Calu3 (cell line): Measurements from ENCODE around the gene ST6GAL1. TPM values are rescaled to one million over a fixed set of nuclear protein-coding genes. Genes with fewer than 3 reads are reported as not detected.

Experiments used
- BruUV-seq: library from RNA; stranded (reverse); fragments of 400-500 nt; replicated peaks from 2 replicates; lab custom pipeline; 2021; lab: Mats Ljungman, UMichigan
- CTCF ChIA-PET: fragments of 300-600 bp; sonication (Branson Sonifier 250); formaldehyde crosslinking; loops from one replicate; lab custom pipeline; 2022; ENCODE audit warnings: antibody characterized with exemption; lab: Charles Lee
- DNase-seq: peaks from one replicate; pipeline ENCODE4 v3.0.0; 2022
- H3K27ac Mint-ChIP-seq: one replicate; pipeline ENCODE4 v1.8.0; 2022; ENCODE audit warnings: mixed read lengths; ENCODE audit not compliant: unreplicated experiment
- H3K27me3 Mint-ChIP-seq: one replicate; pipeline ENCODE4 v1.8.0; 2022; ENCODE audit warnings: mixed read lengths; ENCODE audit not compliant: unreplicated experiment
- H3K36me3 Mint-ChIP-seq: one replicate; pipeline ENCODE4 v1.8.0; 2022; ENCODE audit warnings: mild to moderate bottlenecking, moderate library complexity, mixed read lengths; ENCODE audit not compliant: insufficient read depth, unreplicated experiment
- H3K4me1 Mint-ChIP-seq: one replicate; pipeline ENCODE4 v1.8.0; 2022; ENCODE audit warnings: mild to moderate bottlenecking, low read depth, mixed read lengths; ENCODE audit not compliant: unreplicated experiment
- H3K4me3 Mint-ChIP-seq: one replicate; pipeline ENCODE4 v1.8.0; 2022; ENCODE audit warnings: mild to moderate bottlenecking, low read depth, moderate library complexity, mixed read lengths; ENCODE audit not compliant: unreplicated experiment
- H3K9me3 Mint-ChIP-seq: one replicate; pipeline ENCODE4 v1.8.0; 2022; ENCODE audit warnings: low read depth, mixed read lengths; ENCODE audit not compliant: unreplicated experiment
- CTCF ChIP-seq: fragments of 200-600 bp; IDR thresholded peaks from one replicate; pipeline ENCODE4 v1.8.0; 2022; ENCODE audit warnings: antibody characterized with exemption; ENCODE audit not compliant: unreplicated experiment
- intact Hi-C: fragments of 100-400 bp; cut with micrococcal nuclease; formaldehyde crosslinking; loops from one replicate; pipeline ENCODE4 v1.10.0; 2022; ENCODE audit not compliant: unreplicated experiment
- total RNA-seq: library from RNA; stranded (reverse); gene quantifications from 2 replicates; pipeline ENCODE4 v1.2.3, GENCODE V29; 2022

Gene ST6GAL1
- total RNA-seq, 1 experiment from 2014 or later: 20.4 TPM

- CTCF ChIA-PET: interaction anchor here (1.0 kb wide), 1 partner anchor 122 kb away, joined by 3 read pairs; no protein-coding TSS in a partner anchor
- H3K36me3 Mint-ChIP-seq: no peaks in the 10 kb centered on the region
- H3K27ac Mint-ChIP-seq: no peak overlapping the region
- H3K4me1 Mint-ChIP-seq: peaks cover 15% of the 10 kb centered on the region
- H3K27me3 Mint-ChIP-seq: no peaks in the 10 kb centered on the region
- intact Hi-C loops: no loop called here
- DNase-seq: no peak
- no peak overlapping the region for H3K4me3 Mint-ChIP-seq
- H3K9me3 Mint-ChIP-seq: peaks cover 5% of the 10 kb centered on the region
- BruUV-seq: no TSS peak
- TF ChIP-seq CTCF: no peak
These were observed 112.6 kb downstream of the ST6GAL1 start for GRCh38 chr3:187042874-187043458.

- Mint-ChIP-seq H3K4me1 (peaks cover 8% of the 10 kb centered on the region), H3K36me3 (no peaks in the 10 kb centered on the region), H3K9me3 (peaks cover 5% of the 10 kb centered on the region), H3K4me3 (no peak overlapping the region), H3K27ac (no peak overlapping the region), H3K27me3 (no peaks in the 10 kb centered on the region)
- intact Hi-C loops: no loop called here
- no peak for TF ChIP-seq CTCF
- no TSS peak for BruUV-seq
- CTCF ChIA-PET: interaction anchor here (1.0 kb wide), 1 partner anchor 121 kb away, joined by 3 read pairs; no protein-coding TSS in a partner anchor
- DNase-seq: no peak
These were observed 113.9 kb downstream of the ST6GAL1 start for GRCh38 chr3:187044206-187044605.

GRCh38 chr3:187044867-187045552 is 114.7 kb downstream of the ST6GAL1 start:
- no peak overlapping the region for H3K27ac Mint-ChIP-seq

GRCh38 chr3:187046033-187046432 is 115.7 kb downstream of the ST6GAL1 start:
- intact Hi-C loops: no loop called here
- no peak overlapping the region for H3K4me3 Mint-ChIP-seq
- H3K36me3 Mint-ChIP-seq: no peaks in the 10 kb centered on the region
- H3K9me3 Mint-ChIP-seq: no peaks in the 10 kb centered on the region
- H3K27me3 Mint-ChIP-seq: no peaks in the 10 kb centered on the region
- no peak for DNase-seq
- no peak overlapping the region for H3K27ac Mint-ChIP-seq
- BruUV-seq: no TSS peak
- CTCF ChIA-PET: interaction anchor here (1.1 kb wide), 1 partner anchor 18 kb away, joined by 3 read pairs; no protein-coding TSS in a partner anchor
- H3K4me1 Mint-ChIP-seq: peaks cover under 1% of the 10 kb centered on the region
- no peak for TF ChIP-seq CTCF

More at GRCh38 chr3:187044867-187045552, 114.7 kb downstream of the ST6GAL1 start:
- Mint-ChIP-seq H3K4me3 (no peak overlapping the region), H3K27me3 (no peaks in the 10 kb centered on the region), H3K9me3 (peaks cover 5% of the 10 kb centered on the region), H3K4me1 (peaks cover 8% of the 10 kb centered on the region), H3K36me3 (no peaks in the 10 kb centered on the region)
- CTCF ChIA-PET: interaction anchor here (1.1 kb wide), 1 partner anchor 19 kb away, joined by 3 read pairs; no protein-coding TSS in a partner anchor
- DNase-seq: no peak
- TF ChIP-seq CTCF: no peak
- no TSS peak for BruUV-seq
- intact Hi-C loops: no loop called here
